Measurements from ENCODE around the gene DND1.
"Not testable (repeated sequence)": the region's sequence is repeated elsewhere in the genome, so short reads cannot be mapped to it uniquely, and the experiment has no call there.

DND1 gene

GRCh38 chr5:140641716-140642115 lies 31.7 kb downstream of the DND1 start:
- H3K9me3 ChIP-seq = no peaks in the 10 kb centered on the region
- peaks cover 43% of the 10 kb centered on the region for H3K4me1 ChIP-seq
- H3K9ac ChIP-seq = peak overlapping the region; percentile 3; the same call in 1 of the 2 replicates
- peaks cover 25% of the 10 kb centered on the region; the same call in 1 of the 2 replicates for H4K20me1 ChIP-seq
- H3K27me3 ChIP-seq = no peaks in the 10 kb centered on the region
- peaks cover 51% of the 10 kb centered on the region for H3K36me3 ChIP-seq
- H3K4me2 ChIP-seq = no peak overlapping the region
- H3K4me3 ChIP-seq = no peak overlapping the region
- no peak overlapping the region for H3K27ac ChIP-seq
- no peak for TF ChIP-seq Cebpa-rat (IDR thresholded peaks at IDR 0.05)

- peaks cover 35% of the 10 kb centered on the region for H3K36me3 ChIP-seq
- peaks cover 29% of the 10 kb centered on the region for H3K4me1 ChIP-seq
- peak within 1 kb of the TSS; percentile 99 for H3K4me2 ChIP-seq
- peaks cover 1% of the 10 kb centered on the region; the same call in 1 of the 2 replicates for H3K27me3 ChIP-seq
- H3K4me3 ChIP-seq = peak within 1 kb of the TSS; percentile 74
- H4K20me1 ChIP-seq = peaks cover 2% of the 10 kb centered on the region; the same call in 1 of the 2 replicates
- H3K9me3 ChIP-seq = no peaks in the 10 kb centered on the region
- TF ChIP-seq Cebpa-rat (IDR thresholded peaks at IDR 0.05) = no peak; the same call in 1 of the 2 replicates
- H3K9ac ChIP-seq = peak within 1 kb of the TSS; percentile 95
- peak within 1 kb of the TSS; percentile 97 for H3K27ac ChIP-seq
Observed at GRCh38 chr5:140639148-140639981, 34.0 kb downstream of the DND1 start, which contains the start of gene TMCO6. TSS of gene TMCO6 (plus strand) at chr5:140639451. CDS start at chr5:140639528, 77 bp downstream.

GRCh38 chr5:140638898-140639147 lies 34.6 kb downstream of the DND1 start:
- peak overlapping the region; percentile 33; the same call in 1 of the 2 replicates for H3K9ac ChIP-seq

GRCh38 chr5:140637371-140638100 lies 35.8 kb downstream of the DND1 start:
- Histone ChIP-seq H3K4me3 (no peak overlapping the region), H4K20me1 (no peaks in the 10 kb centered on the region), H3K27ac (no peak overlapping the region), H3K9me3 (peaks cover 10% of the 10 kb centered on the region), H3K9ac (no peak overlapping the region), H3K4me2 (no peak overlapping the region), H3K4me1 (peaks cover 29% of the 10 kb centered on the region), H3K36me3 (peaks cover 17% of the 10 kb centered on the region), H3K27me3 (peaks cover 20% of the 10 kb centered on the region)
- TF ChIP-seq Cebpa-rat (IDR thresholded peaks at IDR 0.05) = no peak

More at GRCh38 chr5:140638898-140639147, 34.6 kb downstream of the DND1 start:
- not testable (repeated sequence) for H3K9me3 ChIP-seq, H3K27me3 ChIP-seq, H4K20me1 ChIP-seq
- Histone ChIP-seq H3K4me2 (peak overlapping the region; percentile 65), H3K27ac (peak overlapping the region; percentile 62), H3K4me1 (peaks cover 29% of the 10 kb centered on the region), H3K36me3 (peaks cover 30% of the 10 kb centered on the region), H3K4me3 (peak overlapping the region; percentile 47)

GRCh38 chr5:140635291-140636257 lies 37.8 kb downstream of the DND1 start:
- Histone ChIP-seq H3K4me2 (no peak overlapping the region), H3K9me3 (peaks cover 27% of the 10 kb centered on the region), H3K27ac (no peak overlapping the region), H3K27me3 (peaks cover 39% of the 10 kb centered on the region), H3K9ac (no peak overlapping the region), H3K4me3 (no peak overlapping the region), H3K36me3 (peaks cover 7% of the 10 kb centered on the region; the same call in 1 of the 2 replicates), H3K4me1 (peaks cover 17% of the 10 kb centered on the region), H4K20me1 (no peaks in the 10 kb centered on the region)
- no peak for TF ChIP-seq Cebpa-rat (IDR thresholded peaks at IDR 0.05)

GRCh38 chr5:140634103-140634502 lies 39.3 kb downstream of the DND1 start:
- H3K27ac ChIP-seq = no peak overlapping the region

GRCh38 chr5:140633501-140633900 lies 39.9 kb downstream of the DND1 start:
- H3K4me2 ChIP-seq = no peak overlapping the region
- no peak for TF ChIP-seq Cebpa-rat (IDR thresholded peaks at IDR 0.05)
- H3K27me3 ChIP-seq = peaks cover 47% of the 10 kb centered on the region
- no peak overlapping the region for H3K4me3 ChIP-seq
- H3K9ac ChIP-seq = no peak overlapping the region
- no peaks in the 10 kb centered on the region for H4K20me1 ChIP-seq
- no peak overlapping the region for H3K27ac ChIP-seq
- H3K4me1 ChIP-seq = 0 out of 2 replicates have a peak, but pooled peaks cover under 1% of the 10 kb centered on the region
- H3K9me3 ChIP-seq = peaks cover 34% of the 10 kb centered on the region
- H3K36me3 ChIP-seq = peaks cover 7% of the 10 kb centered on the region; the same call in 1 of the 2 replicates

More at GRCh38 chr5:140634103-140634502, 39.3 kb downstream of the DND1 start:
- Histone ChIP-seq H3K27me3 (peaks cover 43% of the 10 kb centered on the region), H3K9ac (no peak overlapping the region), H3K4me1 (0 out of 2 replicates have a peak, but pooled peaks cover 6% of the 10 kb centered on the region), H4K20me1 (no peaks in the 10 kb centered on the region), H3K4me3 (no peak overlapping the region), H3K4me2 (no peak overlapping the region), H3K9me3 (peaks cover 28% of the 10 kb centered on the region), H3K36me3 (peaks cover 7% of the 10 kb centered on the region; the same call in 1 of the 2 replicates)
- TF ChIP-seq Cebpa-rat (IDR thresholded peaks at IDR 0.05) = no peak

GRCh38 chr5:140633021-140633471 lies 40.3 kb downstream of the DND1 start, which contains the start of gene CD14:
TSS of gene CD14 (minus strand) at chr5:140633175. CDS start at chr5:140633071, 104 bp downstream.
- no peaks in the 10 kb centered on the region for H3K4me1 ChIP-seq
- no peaks in the 10 kb centered on the region for H4K20me1 ChIP-seq
- H3K9me3 ChIP-seq = peaks cover 39% of the 10 kb centered on the region
- no peak for TF ChIP-seq Cebpa-rat (IDR thresholded peaks at IDR 0.05)
- no peak within 1 kb of the TSS for H3K27ac ChIP-seq
- H3K27me3 ChIP-seq = peaks cover 47% of the 10 kb centered on the region
- H3K9ac ChIP-seq = no peak within 1 kb of the TSS
- peaks cover 7% of the 10 kb centered on the region; the same call in 1 of the 2 replicates for H3K36me3 ChIP-seq
- peak within 1 kb of the TSS; percentile 27; the same call in 1 of the 2 replicates for H3K4me2 ChIP-seq
- peak within 1 kb of the TSS; percentile 39; the same call in 1 of the 2 replicates for H3K4me3 ChIP-seq

Data from BLaER1 (cell line).